ENCODE results near the gene CCM2L. TPM values are rescaled to one million over a fixed set of nuclear protein-coding genes. Genes with fewer than 3 reads are reported as not detected.

CCM2L gene
- total and polyA plus RNA-seq, 10 of the 15 experiments (the other 5 are each of a cell fraction or from before 2014, with no cell fraction given) = not detected

DNA sequence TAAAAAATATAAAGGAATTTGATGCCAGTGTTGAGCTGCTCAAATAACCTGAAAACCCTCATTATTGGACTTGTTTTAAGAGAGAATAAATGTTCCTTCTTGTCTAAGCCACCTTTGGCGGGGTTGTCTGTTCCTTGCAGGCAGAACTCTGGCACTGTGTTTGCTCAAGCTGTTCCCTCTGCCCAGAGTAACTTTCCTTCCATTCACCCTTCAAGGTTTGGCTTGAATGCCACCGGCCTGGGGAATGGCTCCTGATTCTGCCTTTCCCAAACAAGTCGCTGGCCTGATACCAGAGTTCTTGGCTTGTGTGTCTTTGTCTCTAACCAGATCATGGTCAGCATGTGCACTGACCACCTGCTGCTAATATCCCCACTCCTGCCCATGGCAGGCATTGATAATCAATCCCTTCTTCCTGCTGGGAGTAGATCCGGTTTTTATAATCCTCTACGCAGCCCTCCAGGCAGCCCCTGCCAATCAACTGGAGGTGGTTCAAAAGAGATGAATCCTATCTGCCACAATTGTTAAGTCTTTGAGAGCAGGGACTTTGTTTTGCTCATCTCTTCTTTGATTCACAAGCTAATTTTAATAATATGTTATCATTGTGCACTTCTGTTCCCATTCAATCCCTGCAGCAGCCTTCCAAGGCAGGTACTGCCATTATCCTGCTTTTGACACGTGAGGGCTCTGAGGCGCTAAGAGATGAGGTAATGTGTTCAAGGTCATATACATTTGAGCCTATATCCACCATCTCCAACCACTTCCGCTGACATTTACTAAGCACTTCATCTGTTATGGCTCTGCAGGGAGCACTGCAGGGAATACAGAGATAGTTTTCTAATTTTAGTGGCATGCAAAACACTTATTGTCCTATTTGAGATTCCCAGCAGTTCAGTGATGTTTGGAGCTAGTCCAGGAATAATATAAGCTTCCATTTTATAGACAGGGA is 3.1 kb upstream of the CCM2L start (continued):
- no peak for TF ChIP-seq IRF3 (IDR thresholded peaks at IDR 0.05)
- TF ChIP-seq EED (IDR thresholded peaks at IDR 0.05; ENCODE audit: low read depth) = no peak

DNA sequence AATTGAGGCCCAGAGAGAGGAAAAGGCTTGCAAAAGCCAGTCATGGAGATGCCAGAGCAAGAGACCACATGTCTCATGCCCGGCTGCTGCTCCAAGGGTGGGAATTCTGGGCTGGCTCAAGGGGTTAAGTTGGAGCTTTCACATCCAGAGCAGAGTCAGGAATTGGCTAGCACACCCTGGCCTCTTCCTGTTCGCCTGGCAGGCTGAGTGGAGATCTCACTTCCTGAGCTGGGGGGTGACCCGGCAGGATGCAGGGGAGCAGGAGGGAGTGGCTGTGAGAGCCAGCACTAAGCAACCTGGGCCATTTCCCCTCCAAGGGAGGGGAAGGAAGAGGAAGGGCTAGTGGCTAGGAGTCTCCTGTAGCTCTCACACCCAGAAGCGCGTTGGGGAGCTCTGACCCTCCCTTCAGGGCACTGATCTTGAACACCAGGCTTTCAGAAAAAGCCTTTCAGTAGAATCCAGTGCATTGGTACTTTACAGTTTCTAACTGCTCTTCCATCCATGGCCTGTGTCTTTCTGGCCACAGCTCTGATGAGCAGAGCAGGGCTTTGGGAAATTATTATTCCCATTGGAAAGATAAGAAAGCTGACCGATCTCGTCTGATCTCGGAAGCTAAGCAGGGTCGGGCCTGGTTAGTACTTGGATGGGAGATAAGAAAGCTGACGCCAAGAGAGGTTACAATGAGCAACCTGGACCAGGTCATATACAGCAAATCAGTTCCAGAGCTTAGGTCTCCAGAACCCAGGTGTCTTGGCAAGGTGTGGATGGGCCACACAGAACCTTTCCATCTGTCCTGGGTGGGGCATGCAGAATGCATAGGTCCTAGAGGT is 2.2 kb upstream of the CCM2L start:
- ChIA-PET RAD21 (ENCODE audit: unreplicated experiment) (no interaction called here), SMC1A (ENCODE audit: uncharacterized antibody, unreplicated experiment) (interaction anchor here (0.6 to 1.4 kb wide), 4 partner anchors 24 to 127 kb away, joined by 3 read pairs; no protein-coding TSS in a partner anchor), CTCF (interaction anchor here (0.7 to 2.0 kb wide), 6 partner anchors 9 to 185 kb away, joined by 3 to 9 read pairs (median 4); no protein-coding TSS in a partner anchor), POLR2A (interaction anchor here (0.6 kb wide), 1 partner anchor 99 kb away, joined by 6 read pairs; no protein-coding TSS in a partner anchor)
- ATAC-seq (no peak), DNase-seq (ENCODE audit: low read depth, low spot score) (no peak), FAIRE-seq (no peak)
- Histone ChIP-seq H3K4me3 (no peak overlapping the region), H3K79me2 (ENCODE audit: control insufficient read depth, insufficient read depth, low read length) (no peaks in the 10 kb centered on the region), H3K27me3 (replicated peaks in 1 of 2; ENCODE audit: control insufficient read depth in 2 of 2, insufficient read depth in 2 of 2, low read length in 1 of 2) (peaks cover 0 to 1% of the 10 kb centered on the region in 2 experiments; a peak in 1 of 4 replicates), H3K4me2 (ENCODE audit: control insufficient read depth, insufficient read depth) (no peak overlapping the region), H3K9ac (ENCODE audit: control insufficient read depth, insufficient read depth, low read length) (no peak overlapping the region), H3K27ac (ENCODE audit: control insufficient read depth, insufficient read depth) (no peak overlapping the region), H3K9me3 (replicated peaks; ENCODE audit: control insufficient read depth, insufficient read depth, low read length) (no peaks in the 10 kb centered on the region), H3K4me1 (ENCODE audit: control insufficient read depth, insufficient read depth, low read length) (no peaks in the 10 kb centered on the region), H2AFZ (ENCODE audit: control insufficient read depth, low read depth, low read length) (no peak overlapping the region), H3K36me3 (ENCODE audit: control insufficient read depth in 2 of 2, insufficient read depth in 2 of 2, low read length in 1 of 2) (no peaks in the 10 kb centered on the region), H4K20me1 (ENCODE audit: control insufficient read depth, insufficient read depth) (no peaks in the 10 kb centered on the region)
- WGBS (ENCODE audit: insufficient coverage, insufficient replicate concordance, low lambda C conversion rate, missing lambda C conversion rate) = 32% methylated on average over 10 of the region's 10 CpGs
- intact Hi-C loops (cut with micrococcal nuclease; ENCODE audit: unreplicated experiment) (no loop called here), in situ Hi-C loops (cut with MboI) (no loop called here)
- BruUV-seq (replicated peaks) = no TSS peak
- TF ChIP-seq MEF2B (IDR thresholded peaks at IDR 0.05; ENCODE audit: partially characterized antibody, poor library complexity, severe bottlenecking) = no peak
- TF ChIP-seq MYC (IDR thresholded peaks at IDR 0.05; ENCODE audit: insufficient read depth, insufficient read length, insufficient replicate concordance, low read length, severe bottlenecking) = no peak
- TF ChIP-seq ZNF217 (IDR thresholded peaks at IDR 0.05) = no peak
- no peak for TF ChIP-seq USF1 (IDR thresholded peaks at IDR 0.05; ENCODE audit: borderline replicate concordance, extremely low read length, insufficient read depth, low read depth, low read length)
- TF ChIP-seq MEF2A (IDR thresholded peaks at IDR 0.05; ENCODE audit: insufficient read depth, low read depth, low read length) = no peak
- no peak for TF ChIP-seq NBN (IDR thresholded peaks at IDR 0.05)
- TF ChIP-seq NR2C1 (IDR thresholded peaks at IDR 0.05) = no peak
- no peak for TF ChIP-seq USF2 (IDR thresholded peaks at IDR 0.05; ENCODE audit: borderline replicate concordance, low read depth, low read length)
- no peak for TF ChIP-seq PKNOX1 (IDR thresholded peaks at IDR 0.05)
- TF ChIP-seq GABPA (IDR thresholded peaks at IDR 0.05; ENCODE audit: low read depth) = no peak
- TF ChIP-seq SREBF2 (IDR thresholded peaks at IDR 0.05; ENCODE audit: low read length) = no peak
- TF ChIP-seq SRF (IDR thresholded peaks at IDR 0.05; ENCODE audit: low read depth in 2 of 2, low read length in 2 of 2) = no peak
